Fibroblast of peridontal ligament (primary cell): ENCODE measurements around the gene SMC4.

ENCODE experiments used
- DNase-seq: peaks from one replicate; pipeline ENCODE4 v3.0.0-alpha.2; 2010; ENCODE audit errors: extremely low read depth

Gene SMC4

DNA sequence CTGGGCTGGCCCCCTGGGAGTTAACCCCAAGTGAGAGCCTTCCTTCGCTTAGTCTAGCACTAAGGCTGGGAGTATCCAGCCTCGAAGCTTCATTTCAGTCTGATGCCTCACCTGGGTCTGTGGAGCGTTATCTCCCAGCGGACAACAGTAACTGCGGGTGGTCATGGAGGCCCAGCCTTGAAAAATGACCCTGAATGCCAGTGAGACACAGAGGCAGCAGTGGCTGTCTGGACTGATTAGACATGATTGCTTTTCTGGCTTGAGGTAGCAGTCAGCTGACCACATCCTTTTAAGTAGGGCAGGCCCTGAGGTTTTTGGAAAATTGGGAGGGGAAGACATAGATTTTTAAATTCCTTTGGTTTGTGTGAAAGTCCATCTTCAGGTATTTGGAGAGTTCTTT is 78.3 kb downstream of the SMC4 start:
- DNase-seq: peak; percentile 17

DNA sequence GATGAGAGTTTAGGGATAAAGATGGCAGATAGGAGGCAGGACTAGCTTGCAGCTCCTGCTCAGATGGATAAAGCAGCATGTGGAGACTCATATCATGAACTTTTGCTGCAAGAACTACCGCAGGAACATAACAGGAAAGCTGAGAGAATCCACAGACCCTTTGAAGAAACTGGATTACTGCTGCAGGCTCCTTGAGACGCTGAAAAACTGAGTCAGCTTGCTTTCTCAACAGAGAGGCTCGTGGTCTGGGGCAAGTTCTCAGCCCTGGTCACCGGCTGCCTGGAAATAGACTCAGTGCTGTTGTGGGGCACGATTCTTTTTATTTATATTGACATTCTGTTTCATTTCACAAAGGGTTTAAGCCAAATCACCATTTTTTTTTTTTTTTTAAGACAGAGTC is 78.9 kb downstream of the SMC4 start:
- peak; percentile 66 for DNase-seq

DNA sequence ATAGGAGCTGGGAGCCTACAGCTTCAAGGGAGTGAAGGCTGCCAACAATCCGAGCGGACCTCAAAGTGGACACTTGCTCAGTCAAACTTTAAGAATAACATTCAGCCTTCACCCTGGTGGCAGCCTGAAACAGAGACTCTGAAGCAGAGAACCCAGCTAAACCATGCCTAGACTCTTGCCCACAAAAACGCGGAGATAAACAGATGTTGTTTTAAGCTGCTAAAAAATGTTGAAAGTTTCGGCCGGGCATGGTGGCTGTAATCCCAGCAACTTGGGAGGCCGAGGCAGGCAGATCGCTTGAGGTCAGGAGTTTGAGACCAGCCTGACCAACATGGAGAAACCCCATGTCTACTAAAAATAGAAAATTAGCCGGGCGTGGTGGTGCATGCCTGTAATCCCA is 79.9 kb downstream of the SMC4 start:
- no peak for DNase-seq

DNA sequence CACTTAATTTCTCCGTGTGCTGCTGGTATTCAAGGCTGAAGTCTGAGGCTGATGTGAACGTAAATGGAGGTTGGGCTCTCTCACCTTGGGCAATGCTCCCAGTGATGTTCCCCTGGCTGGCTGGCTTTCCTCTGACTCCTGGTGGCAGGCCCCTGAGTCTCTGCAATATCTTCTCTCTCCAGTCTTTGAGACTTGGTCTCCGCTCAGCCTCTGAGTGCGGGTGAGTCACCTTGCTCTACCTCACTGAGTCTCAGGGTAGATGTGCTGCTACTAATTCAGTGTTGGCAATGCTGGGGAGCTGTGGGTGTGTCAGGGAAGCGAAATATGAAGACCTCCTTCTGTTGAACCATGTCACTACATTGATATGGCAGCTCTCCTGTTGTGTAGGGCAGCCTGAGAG is 81.5 kb downstream of the SMC4 start:
- DNase-seq: no peak

DNA sequence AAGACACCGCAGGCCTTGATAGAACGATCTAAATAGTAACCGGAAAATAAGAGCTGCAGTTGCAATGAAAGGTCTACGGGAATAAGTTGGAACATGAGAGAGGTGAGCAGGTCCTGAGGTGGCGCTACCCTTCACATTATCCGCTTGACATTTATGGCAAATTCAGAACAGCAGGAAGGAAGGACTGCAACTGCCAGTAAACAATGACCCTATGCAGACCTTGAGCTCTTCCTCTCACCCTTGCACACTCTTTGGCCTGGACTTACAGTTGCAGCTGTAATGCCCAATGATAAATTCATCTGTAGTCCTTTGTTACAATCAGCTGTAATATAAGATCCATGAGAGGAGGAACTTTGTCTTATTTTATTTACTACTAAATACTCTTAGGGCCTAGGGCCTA is 82.4 kb downstream of the SMC4 start:
- DNase-seq: no peak

DNA sequence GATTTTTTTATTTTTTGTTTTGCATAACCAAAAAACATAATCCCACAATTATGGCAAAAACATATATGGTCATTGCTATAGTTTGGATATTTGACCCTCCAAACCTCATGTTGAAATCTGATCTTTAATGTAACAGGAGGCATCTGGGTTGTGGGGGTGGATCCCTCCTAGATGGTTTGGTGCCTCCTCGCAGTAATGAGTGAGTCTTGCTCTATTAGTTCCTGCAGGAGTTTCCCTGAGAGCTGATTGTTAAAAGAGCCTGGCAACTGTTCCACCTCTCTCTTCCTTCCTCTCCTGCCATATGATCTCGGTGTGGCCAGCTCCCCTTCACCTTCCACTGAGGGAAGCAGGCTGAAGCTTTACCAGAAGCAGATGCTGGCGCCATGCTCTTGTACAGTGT is 83.3 kb downstream of the SMC4 start:
- DNase-seq: no peak
